T-helper 2 cell treated with Interferon-gamma antibody and Interleukin-4, amounts not matched to agents 5 μg/mL and 100 μg/mL, for 36 hours (primary cell): ENCODE results near the gene SGMS1.
"Not testable (repeated sequence)": the region's sequence is repeated elsewhere in the genome, so short reads cannot be mapped to it uniquely, and the experiment has no call there.

ENCODE experiments used
- DNase-seq: peaks from one replicate; pipeline ENCODE4 v3.0.0; 2021; ENCODE audit warnings: low spot score
- H3K27ac Mint-ChIP-seq: one replicate; pipeline ENCODE4 v1.8.0; 2021; ENCODE audit warnings: mild to moderate bottlenecking, mixed read lengths
- H3K27me3 Mint-ChIP-seq: one replicate; pipeline ENCODE4 v1.8.0; 2021; ENCODE audit warnings: low read depth, mixed read lengths
- H3K36me3 Mint-ChIP-seq: one replicate; pipeline ENCODE4 v1.8.0; 2021; ENCODE audit warnings: low read depth, mixed read lengths
- H3K4me1 Mint-ChIP-seq: one replicate; pipeline ENCODE4 v1.8.0; 2021; ENCODE audit warnings: low read depth, mixed read lengths
- H3K4me3 Mint-ChIP-seq: one replicate; pipeline ENCODE4 v1.8.0; 2022; ENCODE audit warnings: mild to moderate bottlenecking, moderate library complexity, mixed read lengths
- H3K9me3 Mint-ChIP-seq: one replicate; pipeline ENCODE4 v1.8.0; 2021; ENCODE audit warnings: mixed read lengths

SGMS1 gene

DNA sequence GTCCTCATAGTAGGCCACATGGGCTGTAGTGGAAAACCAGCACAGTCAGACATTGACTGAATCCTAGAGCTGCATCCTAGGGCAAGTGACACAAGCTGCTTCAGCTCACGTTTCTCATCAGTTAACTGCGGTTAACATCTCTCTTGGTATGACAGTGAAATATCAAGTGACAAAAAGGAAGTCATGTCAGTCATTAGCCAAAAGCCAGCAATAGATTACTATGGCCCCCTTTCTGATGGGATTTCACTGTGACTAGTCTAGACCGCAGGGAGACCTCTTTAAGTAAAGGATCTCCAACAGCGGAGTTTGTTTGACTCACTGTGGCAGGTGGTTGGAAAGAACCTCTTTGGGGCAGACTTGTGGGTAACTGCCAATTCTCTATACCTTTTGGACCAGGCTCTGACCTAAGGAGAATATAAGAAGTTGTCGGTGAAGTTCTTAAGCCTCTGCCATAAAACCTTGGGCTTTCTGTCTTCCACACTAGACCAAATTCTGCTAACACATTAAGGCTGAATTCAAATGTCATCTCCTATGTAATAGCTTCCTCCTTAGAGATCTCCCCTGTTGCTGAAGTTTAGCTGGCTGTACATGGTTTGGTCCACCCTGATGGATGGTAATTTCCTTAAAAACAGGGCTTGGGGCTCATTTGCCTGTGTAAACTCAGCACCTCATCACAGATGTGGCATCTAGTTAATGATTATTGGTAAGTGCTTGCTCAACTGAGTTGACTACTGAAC, 115.3 kb downstream of the SGMS1 start:
- Mint-ChIP-seq H3K4me1 (peaks cover 77% of the 10 kb centered on the region), H3K9me3 (no peaks in the 10 kb centered on the region), H3K27me3 (no peaks in the 10 kb centered on the region), H3K27ac (peak overlapping the region; percentile 27), H3K4me3 (peak overlapping the region; percentile 8), H3K36me3 (peaks cover 2% of the 10 kb centered on the region)
- DNase-seq = peak; percentile 77

GRCh38 chr10:50506861-50507573, 116.7 kb downstream of the SGMS1 start:
- DNase-seq = no peak
- no peak overlapping the region for H3K4me3 Mint-ChIP-seq
- H3K4me1 Mint-ChIP-seq = peaks cover 77% of the 10 kb centered on the region
- no peaks in the 10 kb centered on the region for H3K27me3 Mint-ChIP-seq
- no peaks in the 10 kb centered on the region for H3K9me3 Mint-ChIP-seq
- peaks cover 2% of the 10 kb centered on the region for H3K36me3 Mint-ChIP-seq
- no peak overlapping the region for H3K27ac Mint-ChIP-seq

DNA sequence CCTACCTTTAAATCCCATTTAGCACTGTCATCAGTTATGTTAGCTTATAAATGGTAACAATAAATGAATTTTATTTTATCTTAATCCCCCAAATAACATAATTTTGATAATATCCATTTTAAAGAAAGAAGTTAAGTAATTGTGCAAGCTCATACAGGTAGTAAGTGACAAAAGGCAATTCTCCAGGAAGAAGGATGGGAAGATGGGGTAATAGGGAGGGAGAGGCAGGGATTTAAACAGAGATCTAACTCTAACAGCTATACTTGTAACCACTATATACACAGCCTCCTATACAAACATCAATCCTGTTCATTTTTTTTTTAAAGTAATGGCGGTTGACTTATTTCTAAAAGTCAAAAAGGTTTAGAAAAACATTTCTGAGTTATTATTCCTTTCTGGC, 119.4 kb downstream of the SGMS1 start:
- Mint-ChIP-seq H3K27ac (no peak overlapping the region), H3K27me3 (no peaks in the 10 kb centered on the region), H3K36me3 (peaks cover 2% of the 10 kb centered on the region), H3K4me1 (peaks cover 68% of the 10 kb centered on the region), H3K4me3 (no peak overlapping the region), H3K9me3 (no peaks in the 10 kb centered on the region)
- DNase-seq = no peak

DNA sequence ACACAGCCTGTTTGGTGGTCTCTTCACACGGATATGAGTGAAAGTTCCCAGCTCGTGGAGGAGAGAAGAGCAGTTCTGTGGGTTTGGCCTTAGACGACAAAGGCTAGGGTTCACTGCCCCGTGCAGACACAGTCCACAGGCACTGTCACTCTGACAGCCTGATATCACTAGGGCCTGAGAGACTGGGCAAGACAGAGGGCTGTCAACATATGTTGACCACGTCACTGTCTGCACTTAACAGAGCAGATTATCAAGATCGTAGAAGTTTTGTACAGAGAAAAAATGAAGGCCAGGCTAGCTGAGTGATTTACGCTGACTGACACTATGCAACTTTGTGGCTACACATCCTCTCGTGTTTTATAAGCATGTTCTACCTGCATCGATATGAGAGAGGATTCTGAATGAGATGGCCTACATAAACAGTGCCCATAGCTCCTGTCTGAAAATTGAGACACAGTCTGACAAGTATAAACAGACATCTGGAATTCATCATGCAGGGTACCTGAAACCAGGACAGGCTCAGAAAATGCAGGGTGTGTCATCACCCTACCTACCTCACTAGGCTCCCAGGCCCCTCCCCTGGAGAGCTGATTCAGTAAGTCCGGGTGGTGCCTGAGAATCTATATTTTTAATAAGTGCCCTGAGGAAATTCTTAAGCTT, 120.0 kb downstream of the SGMS1 start:
- H3K36me3 Mint-ChIP-seq = peaks cover 2% of the 10 kb centered on the region
- DNase-seq = no peak
- no peak overlapping the region for H3K4me3 Mint-ChIP-seq
- no peaks in the 10 kb centered on the region for H3K27me3 Mint-ChIP-seq
- H3K27ac Mint-ChIP-seq = no peak overlapping the region
- H3K4me1 Mint-ChIP-seq = peaks cover 67% of the 10 kb centered on the region
- H3K9me3 Mint-ChIP-seq = no peaks in the 10 kb centered on the region

GRCh38 chr10:50503156-50503555, 120.6 kb downstream of the SGMS1 start:
- H3K4me3 Mint-ChIP-seq, H3K36me3 Mint-ChIP-seq, H3K27ac Mint-ChIP-seq, DNase-seq, H3K27me3 Mint-ChIP-seq, H3K9me3 Mint-ChIP-seq: not testable (repeated sequence)
- H3K4me1 Mint-ChIP-seq = peaks cover 63% of the 10 kb centered on the region

GRCh38 chr10:50501924-50502452, 121.8 kb downstream of the SGMS1 start:
- peak; percentile 51 for DNase-seq

DNA sequence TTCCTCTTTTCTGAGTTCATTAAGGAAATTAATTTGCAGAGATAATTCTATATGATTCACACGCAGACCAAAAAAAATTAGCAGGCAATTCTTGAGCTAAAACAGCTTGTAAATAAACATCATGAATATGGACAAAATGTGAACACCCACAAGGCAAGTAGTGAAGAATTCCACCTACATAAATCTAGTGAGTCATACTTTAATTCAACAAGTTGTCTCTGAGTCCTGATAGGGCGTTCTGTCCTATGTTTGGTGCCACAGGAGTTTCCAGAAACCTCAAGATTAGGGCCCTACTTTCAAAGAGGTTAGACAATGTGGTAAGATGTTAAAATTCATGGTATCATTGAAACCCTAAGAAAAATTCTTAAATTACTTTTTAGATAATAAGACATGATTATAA, 122.3 kb downstream of the SGMS1 start:
- H3K4me3 Mint-ChIP-seq = no peak overlapping the region
- peaks cover 60% of the 10 kb centered on the region for H3K4me1 Mint-ChIP-seq
- peak overlapping the region; percentile 24 for H3K27ac Mint-ChIP-seq
- H3K36me3 Mint-ChIP-seq = peaks cover 5% of the 10 kb centered on the region
- no peak for DNase-seq
- H3K9me3 Mint-ChIP-seq = no peaks in the 10 kb centered on the region
- no peaks in the 10 kb centered on the region for H3K27me3 Mint-ChIP-seq

More at GRCh38 chr10:50501924-50502452, 121.8 kb downstream of the SGMS1 start:
- Mint-ChIP-seq H3K36me3 (peaks cover 5% of the 10 kb centered on the region), H3K4me1 (peaks cover 62% of the 10 kb centered on the region), H3K27me3 (no peaks in the 10 kb centered on the region), H3K4me3 (peak overlapping the region; percentile 58), H3K27ac (peak overlapping the region; percentile 78), H3K9me3 (no peaks in the 10 kb centered on the region)

DNA sequence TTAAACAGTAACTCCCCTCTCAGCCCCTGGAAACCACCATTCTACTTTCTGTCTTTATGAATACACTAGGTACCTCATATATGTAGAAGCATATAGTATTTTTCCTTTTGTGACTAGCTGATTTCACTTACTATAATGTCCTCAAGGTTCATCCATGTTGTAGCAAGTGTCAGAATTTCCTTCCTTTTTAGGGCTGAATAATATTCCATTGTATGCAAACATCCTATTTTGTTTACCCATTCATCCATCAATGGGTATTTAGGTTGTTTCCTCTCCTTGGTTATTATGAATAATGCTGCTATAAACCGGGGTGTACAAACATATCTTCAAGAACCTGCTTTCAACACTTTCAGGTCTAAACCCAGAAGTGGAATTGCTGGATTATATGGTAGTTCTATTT, 125.3 kb downstream of the SGMS1 start:
- peaks cover 7% of the 10 kb centered on the region for H3K36me3 Mint-ChIP-seq
- no peaks in the 10 kb centered on the region for H3K9me3 Mint-ChIP-seq
- H3K4me1 Mint-ChIP-seq = peaks cover 52% of the 10 kb centered on the region
- no peak overlapping the region for H3K4me3 Mint-ChIP-seq
- DNase-seq = no peak
- no peaks in the 10 kb centered on the region for H3K27me3 Mint-ChIP-seq
- peak overlapping the region; percentile 5 for H3K27ac Mint-ChIP-seq

GRCh38 chr10:50497758-50498157, 126.0 kb downstream of the SGMS1 start:
- peak overlapping the region; percentile 8 for H3K4me3 Mint-ChIP-seq
- DNase-seq = no peak
- no peaks in the 10 kb centered on the region for H3K27me3 Mint-ChIP-seq
- peaks cover 45% of the 10 kb centered on the region for H3K4me1 Mint-ChIP-seq
- H3K27ac Mint-ChIP-seq = peak overlapping the region; percentile 58
- H3K9me3 Mint-ChIP-seq = no peaks in the 10 kb centered on the region
- peaks cover 11% of the 10 kb centered on the region for H3K36me3 Mint-ChIP-seq

DNA sequence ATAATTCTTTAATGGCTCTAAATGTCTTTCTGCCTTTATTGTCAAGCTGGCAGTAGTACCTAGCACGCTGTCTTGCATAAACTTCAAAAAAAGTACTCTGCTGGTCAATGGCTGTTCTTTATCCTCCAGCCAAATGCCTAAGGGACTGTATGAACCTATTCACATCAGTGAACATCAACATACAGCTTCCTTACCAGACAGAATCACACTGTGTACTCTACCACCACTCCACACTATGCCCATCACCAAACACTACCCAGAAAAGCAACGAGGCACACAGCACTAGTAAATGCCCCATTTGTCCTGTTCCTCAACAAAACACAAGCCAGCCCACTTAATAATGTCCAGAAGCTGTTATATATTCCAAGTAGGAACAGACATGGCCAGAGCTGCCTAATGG, 127.5 kb downstream of the SGMS1 start:
- no peak for DNase-seq
- peaks cover 31% of the 10 kb centered on the region for H3K4me1 Mint-ChIP-seq
- H3K27me3 Mint-ChIP-seq = no peaks in the 10 kb centered on the region
- H3K9me3 Mint-ChIP-seq = no peaks in the 10 kb centered on the region
- no peak overlapping the region for H3K27ac Mint-ChIP-seq
- no peak overlapping the region for H3K4me3 Mint-ChIP-seq
- H3K36me3 Mint-ChIP-seq = peaks cover 11% of the 10 kb centered on the region

- Mint-ChIP-seq H3K27me3 (no peaks in the 10 kb centered on the region), H3K4me1 (no peaks in the 10 kb centered on the region), H3K4me3 (no peak overlapping the region), H3K27ac (no peak overlapping the region), H3K9me3 (peaks cover 14% of the 10 kb centered on the region), H3K36me3 (peaks cover 14% of the 10 kb centered on the region)
- no peak for DNase-seq
These were observed 133.5 kb downstream of the SGMS1 start for GRCh38 chr10:50490241-50490640.

DNA sequence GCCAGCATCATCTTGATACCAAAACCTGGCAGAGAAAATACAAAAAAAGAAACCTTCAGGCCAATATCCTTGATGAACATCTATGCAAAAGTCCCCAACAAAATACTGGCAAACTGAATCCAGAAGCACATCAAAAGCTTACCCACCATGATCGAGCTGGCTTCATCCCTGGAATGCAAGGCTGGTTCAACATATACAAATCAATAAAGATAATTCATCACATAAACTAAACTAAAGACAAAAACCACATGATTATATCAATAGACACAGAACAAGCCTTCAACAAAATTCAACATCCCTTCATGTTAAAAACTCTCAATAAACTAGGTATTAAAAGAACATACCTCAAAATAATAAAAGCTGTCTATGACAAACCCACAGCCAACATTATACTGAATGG, 139.2 kb downstream of the SGMS1 start:
- not testable (repeated sequence) for H3K27ac Mint-ChIP-seq, H3K4me3 Mint-ChIP-seq
- H3K36me3 Mint-ChIP-seq = peaks cover 30% of the 10 kb centered on the region

GRCh38 chr10:50480054-50481007, 143.4 kb downstream of the SGMS1 start:
- no peak overlapping the region for H3K4me3 Mint-ChIP-seq
- H3K36me3 Mint-ChIP-seq = peaks cover 38% of the 10 kb centered on the region
- DNase-seq = no peak
- H3K4me1 Mint-ChIP-seq = no peaks in the 10 kb centered on the region
- no peak overlapping the region for H3K27ac Mint-ChIP-seq
- H3K9me3 Mint-ChIP-seq = peaks cover 63% of the 10 kb centered on the region
- H3K27me3 Mint-ChIP-seq = no peaks in the 10 kb centered on the region

More for the DNA sequence above, 139.2 kb downstream of the SGMS1 start:
- not testable (repeated sequence) for DNase-seq, H3K27me3 Mint-ChIP-seq, H3K4me1 Mint-ChIP-seq
- H3K9me3 Mint-ChIP-seq = peaks cover 39% of the 10 kb centered on the region
